Pancreas (tissue), 10 donors: ENCODE measurements around the gene DHRS13. TPM values are rescaled to one million over a fixed set of nuclear protein-coding genes. Genes with fewer than 3 reads are reported as not detected.

Source experiments
- ATAC-seq, 4 donors: fragments of 200-7000 bp; cut with Tn5 transposase; one replicate each; pipeline versions ENCODE4 v1.8.0 to v1.9.1; 2020; ENCODE audit warnings: mild to moderate bottlenecking in 4 of 4, moderate library complexity in 4 of 4
- DNase-seq, 6 donors: peaks; one replicate each; pipeline ENCODE4 v3.0.0-alpha.2; 2020
- FAIRE-seq: peaks from 2 replicates; lab custom pipeline; 2012; peaks lifted over from hg19 to GRCh38; lab: Jason Lieb, UNC
- H3K27ac ChIP-seq, 4 donors: fragments of 200-600 bp; sonication (generic); 1 replicate in 3 of 4; 2 replicates in 1 of 4; pipeline versions ENCODE4 v1.5.0 to v1.8.0; 2020
- H3K27me3 ChIP-seq, 4 donors: fragments of 200-600 bp; one replicate each; pipeline ENCODE4 v1.8.0; 2021
- H3K36me3 ChIP-seq, 3 donors: fragments of 200-600 bp; sonication (generic) in 1 of 3; one replicate each; pipeline versions ENCODE4 v1.5.0 to v1.8.0; 2020 to 2021
- H3K4me1 ChIP-seq, 3 donors: fragments of 200-600 bp; one replicate each; pipeline ENCODE4 v1.8.0; 2021
- H3K4me3 ChIP-seq, 4 donors: fragments of 200-600 bp; sonication (generic) in 2 of 4; one replicate each; pipeline versions ENCODE4 v1.5.0 to v1.8.0; 2020 to 2021
- H3K9me3 ChIP-seq, 4 donors: fragments of 200-600 bp; one replicate each; pipeline ENCODE4 v1.8.0; 2021
- CTCF ChIP-seq, 4 donors: fragments of 200-600 bp; sonication (generic) in 3 of 4; IDR thresholded peaks; one replicate each; pipeline versions ENCODE4 v1.5.0 to v1.8.0; 2021; ENCODE audit warnings: antibody characterized with exemption in 4 of 4
- WGBS, 2 donors: extraction: QIAGEN DNeasy Blood & Tissue Kit; methylation state at CpG; one replicate each; pipeline ENCODE4 v1.1.7; 2013; 5-methylcytosine and 5-hydroxymethylcytosine counted together
- intact Hi-C, 3 donors: fragments of 100-400 bp; cut with DNase I; formaldehyde crosslinking; loops; one replicate each; pipeline versions ENCODE4 v1.11.1 to v1.14.2; 2022
- polyA plus RNA-seq, 2 donors: library from polyadenylated mRNA; stranded (reverse); fragments of 200-250 nt; gene quantifications; one replicate each; pipeline ENCODE4 v1.2.3, GENCODE V29; 2013
- total RNA-seq, 6 donors: library from RNA; stranded (reverse); fragmentation: NEBNext Ultra II Directional in 4 of 6; extraction: Animal tissue kit (Norgen Biotek cat#: 25700) in 4 of 6; gene quantifications; one replicate each; pipeline versions ENCODE4 v1.2.1 to v1.2.4, GENCODE V29; 2021 to 2023
- donor health status: healthy with polysubstance abuse.
- donor health status: DM: no; HTN: no; CAD: no; lungs with moderate emphysema.
- donor health status: DM: no; HTN: no; CAD: no.
- donor health status: control.
- donor health status: control.
- donor health status: Bipolar disorder and iron deficiency.
- donor health status: DM: yes; HTN: yes; CAD: no.
- donor health status: DM: no; HTN: no; CAD: no.
- donor health status: DM: no; HTN: no; CAD: no.
- donor health status: DM: yes; HTN: yes; CAD: no.

The DHRS13 gene
- total and polyA plus RNA-seq, 8 donors: 2.6 to 9.8 (median 5.5) TPM

- intact Hi-C loops: loop anchor here in 1 of 3 donors (10.0 kb wide), 1 partner anchor 136 kb away; no protein-coding TSS in a partner anchor
- FAIRE-seq (no peak), DNase-seq (peak in 1 of 6 donors; percentile 70), ATAC-seq (no peak)
- WGBS, 2 donors: 83 to 87% methylated on average over 22 to 24 of the region's 24 CpGs
- H3K4me3 ChIP-seq: no peak overlapping the region
- H3K27me3 ChIP-seq: no peaks in the 10 kb centered on the region
- no peak overlapping the region for H3K27ac ChIP-seq
- no peak for TF ChIP-seq CTCF (IDR thresholded peaks at IDR 0.05)
- no peaks in the 10 kb centered on the region for H3K9me3 ChIP-seq
- peaks cover 0 to 5% (median 2%) of the 10 kb centered on the region in 3 donors for H3K36me3 ChIP-seq
- peaks cover 6 to 14% (median 14%) of the 10 kb centered on the region in 3 donors for H3K4me1 ChIP-seq
These were observed 1.7 kb downstream of the DHRS13 start for GRCh38 chr17:28900986-28901726.

GRCh38 chr17:28899212-28899815 is 3.6 kb downstream of the DHRS13 start:
- TF ChIP-seq CTCF (IDR thresholded peaks at IDR 0.05): no peak
- Histone ChIP-seq H3K27me3 (no peaks in the 10 kb centered on the region), H3K27ac (no peak overlapping the region), H3K4me3 (no peak overlapping the region), H3K9me3 (no peaks in the 10 kb centered on the region), H3K36me3 (no peaks in the 10 kb centered on the region), H3K4me1 (peaks cover 6 to 19% (median 14%) of the 10 kb centered on the region in 3 donors)
- no peak for DNase-seq
- WGBS, 2 donors: 95 to 96% methylated on average over 5 of the region's 5 CpGs
- FAIRE-seq: no peak
- ATAC-seq: no peak
- intact Hi-C loops: no loop called here

- Histone ChIP-seq H3K4me3 (no peak overlapping the region), H3K27ac (peak overlapping the region in 1 of 4 donors; percentile 91)
These were observed 4.3 kb downstream of the DHRS13 start for GRCh38 chr17:28898527-28898955.

GRCh38 chr17:28897769-28898526 is 4.9 kb downstream of the DHRS13 start:
- H3K9me3 ChIP-seq: no peaks in the 10 kb centered on the region
- WGBS, 2 donors: 13 to 15% methylated on average over 21 to 23 of the region's 23 CpGs
- peak overlapping the region; percentile 71 to 92 (median 87) for H3K27ac ChIP-seq
- peaks cover 8 to 28% (median 17%) of the 10 kb centered on the region in 3 donors for H3K4me1 ChIP-seq
- no peaks in the 10 kb centered on the region for H3K36me3 ChIP-seq
- intact Hi-C loops: no loop called here
- TF ChIP-seq CTCF (IDR thresholded peaks at IDR 0.05): no peak
- H3K4me3 ChIP-seq: peak overlapping the region; percentile 52 to 83 (median 68)
- H3K27me3 ChIP-seq: no peaks in the 10 kb centered on the region
- no peak for FAIRE-seq
- no peak for DNase-seq
- ATAC-seq: no peak

More at GRCh38 chr17:28898527-28898955, 4.3 kb downstream of the DHRS13 start:
- DNase-seq: no peak
- no peak for ATAC-seq
- intact Hi-C loops: no loop called here
- WGBS, 2 donors: 84 to 87% methylated on average over 12 of the region's 12 CpGs
- TF ChIP-seq CTCF (IDR thresholded peaks at IDR 0.05): no peak
- FAIRE-seq: no peak
- Histone ChIP-seq H3K9me3 (no peaks in the 10 kb centered on the region), H3K36me3 (no peaks in the 10 kb centered on the region), H3K4me1 (peaks cover 6 to 22% (median 14%) of the 10 kb centered on the region in 3 donors), H3K27me3 (no peaks in the 10 kb centered on the region)
